Fibroblast of mammary gland (primary cell): ENCODE results near the gene NUMB.

Experiments used
- DNase-seq: peaks from one replicate; pipeline ENCODE4 v3.0.0-alpha.2; 2010; ENCODE audit warnings: low read depth
- H3K4me3 ChIP-seq: 2 replicates; pipeline ENCODE4 v1.5.1; 2011; ENCODE audit warnings: low read depth, mild to moderate bottlenecking, low read length, moderate library complexity; ENCODE audit not compliant: control insufficient read depth
- TF ChIP-seq, protein P1 (sequence below): conservative IDR thresholded peaks from 2 replicates; pipeline ENCODE4 v1.5.1; 2011; ENCODE audit warnings: low read depth, low read length, inconsistent platforms; ENCODE audit not compliant: control insufficient read depth, insufficient read depth

The NUMB gene

DNA sequence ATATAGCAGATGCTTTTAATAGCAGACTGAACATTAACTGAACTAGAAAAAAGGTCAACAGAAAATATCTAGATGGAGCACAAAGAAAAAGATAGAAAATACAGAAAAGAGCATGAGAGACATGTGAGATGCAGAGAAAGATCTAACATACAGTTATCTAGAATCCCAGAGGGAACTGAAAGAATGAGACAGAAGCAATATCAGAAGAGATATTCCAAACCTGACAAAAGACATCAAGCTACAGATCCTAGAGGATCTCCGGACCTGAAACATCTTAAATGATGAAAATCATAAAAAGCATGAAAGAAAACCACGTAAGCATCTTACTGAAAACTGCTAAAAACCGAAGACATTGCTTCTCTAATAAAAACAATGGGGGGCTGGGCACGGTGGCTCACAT lies 75.0 kb downstream of the NUMB start:
- no peak overlapping the region for H3K4me3 ChIP-seq
- no peak for DNase-seq

DNA sequence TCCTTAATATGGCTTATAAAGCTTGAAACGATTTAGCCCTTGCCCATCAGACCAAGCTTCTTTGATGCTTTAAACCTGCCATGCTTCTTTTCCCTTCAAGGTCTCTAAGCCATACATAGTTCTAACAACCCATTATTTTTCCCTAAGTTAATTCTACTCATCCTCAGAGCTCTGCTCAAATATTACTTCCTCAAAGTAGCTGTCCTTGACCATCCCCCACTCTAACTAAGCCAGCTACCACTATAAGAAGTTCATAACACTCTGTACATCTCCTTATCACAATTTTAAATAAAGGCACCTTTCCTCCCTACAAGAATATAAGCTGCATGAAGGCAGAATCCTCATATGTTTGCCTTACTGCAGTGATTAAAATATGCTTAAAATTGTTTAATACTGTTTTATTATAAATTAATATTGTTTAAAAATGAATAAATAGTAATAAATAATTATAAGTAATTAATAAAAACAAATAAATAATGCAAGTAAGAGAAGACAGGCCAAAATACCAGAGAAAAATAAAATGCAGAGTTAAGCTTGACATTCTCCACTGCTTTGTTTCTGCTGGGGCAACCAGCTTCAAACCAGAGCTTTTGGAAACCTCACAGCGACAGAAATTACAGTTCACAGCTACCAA lies 76.8 kb downstream of the NUMB start:
- H3K4me3 ChIP-seq = no peak overlapping the region
- TF ChIP-seq, protein P1, sequence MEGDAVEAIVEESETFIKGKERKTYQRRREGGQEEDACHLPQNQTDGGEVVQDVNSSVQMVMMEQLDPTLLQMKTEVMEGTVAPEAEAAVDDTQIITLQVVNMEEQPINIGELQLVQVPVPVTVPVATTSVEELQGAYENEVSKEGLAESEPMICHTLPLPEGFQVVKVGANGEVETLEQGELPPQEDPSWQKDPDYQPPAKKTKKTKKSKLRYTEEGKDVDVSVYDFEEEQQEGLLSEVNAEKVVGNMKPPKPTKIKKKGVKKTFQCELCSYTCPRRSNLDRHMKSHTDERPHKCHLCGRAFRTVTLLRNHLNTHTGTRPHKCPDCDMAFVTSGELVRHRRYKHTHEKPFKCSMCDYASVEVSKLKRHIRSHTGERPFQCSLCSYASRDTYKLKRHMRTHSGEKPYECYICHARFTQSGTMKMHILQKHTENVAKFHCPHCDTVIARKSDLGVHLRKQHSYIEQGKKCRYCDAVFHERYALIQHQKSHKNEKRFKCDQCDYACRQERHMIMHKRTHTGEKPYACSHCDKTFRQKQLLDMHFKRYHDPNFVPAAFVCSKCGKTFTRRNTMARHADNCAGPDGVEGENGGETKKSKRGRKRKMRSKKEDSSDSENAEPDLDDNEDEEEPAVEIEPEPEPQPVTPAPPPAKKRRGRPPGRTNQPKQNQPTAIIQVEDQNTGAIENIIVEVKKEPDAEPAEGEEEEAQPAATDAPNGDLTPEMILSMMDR = no peak
- DNase-seq = no peak

More for the DNA sequence above, 75.0 kb downstream of the NUMB start:
- TF ChIP-seq, protein P1 = no peak

DNA sequence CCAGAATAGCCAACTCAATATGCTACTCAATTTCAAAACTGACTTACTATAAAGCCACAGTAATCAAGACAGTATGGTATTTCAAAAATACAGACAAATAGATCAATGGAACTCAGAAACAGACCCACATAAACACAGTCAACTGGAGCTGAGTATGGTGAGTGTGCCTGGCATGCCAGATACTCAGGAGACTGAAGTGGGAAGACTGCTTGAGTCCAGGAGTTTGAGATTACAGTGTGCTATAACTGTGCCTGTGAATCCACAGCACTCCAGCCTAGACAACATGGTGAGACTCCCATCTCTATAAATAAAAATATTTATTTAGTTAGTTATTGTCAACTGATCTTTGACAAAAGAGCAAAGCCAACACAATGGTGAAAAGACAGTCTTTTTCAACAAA lies 81.8 kb downstream of the NUMB start:
- no peak overlapping the region for H3K4me3 ChIP-seq

GRCh38 chr14:73375861-73376260 lies 82.5 kb downstream of the NUMB start:
- H3K4me3 ChIP-seq = no peak overlapping the region
- TF ChIP-seq, protein P1 = no peak
- DNase-seq = no peak

More for the DNA sequence above, 81.8 kb downstream of the NUMB start:
- DNase-seq = no peak
- TF ChIP-seq, protein P1 = no peak

DNA sequence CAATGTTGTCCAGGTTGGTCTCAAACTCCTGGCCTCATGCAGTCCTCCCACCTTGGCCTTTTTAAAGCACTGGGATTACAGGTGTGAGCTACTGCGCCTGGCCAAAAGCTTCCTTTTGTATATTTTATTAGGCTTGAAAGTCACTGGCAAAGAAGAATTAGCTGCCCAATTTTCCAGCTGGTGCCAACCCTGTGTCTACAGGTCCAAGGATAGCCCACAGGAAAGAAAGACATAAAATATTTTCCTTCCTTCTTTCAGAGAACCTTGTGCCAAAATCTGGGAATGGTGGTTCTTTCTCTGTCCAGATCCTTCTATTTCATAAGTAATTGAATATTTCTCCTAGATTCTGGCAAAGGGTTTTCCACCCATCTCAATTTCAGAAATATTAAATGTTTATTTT lies 84.1 kb downstream of the NUMB start:
- H3K4me3 ChIP-seq = no peak overlapping the region
- DNase-seq = no peak
- TF ChIP-seq, protein P1 = no peak

GRCh38 chr14:73372529-73372928 lies 85.8 kb downstream of the NUMB start:
- no peak overlapping the region for H3K4me3 ChIP-seq
- no peak for DNase-seq
- TF ChIP-seq, protein P1 = no peak

- H3K4me3 ChIP-seq = no peak overlapping the region
- DNase-seq = no peak
- TF ChIP-seq, protein P1 = no peak
Observed at GRCh38 chr14:73370561-73370960, 87.8 kb downstream of the NUMB start.
